ENCODE measurements around the gene CFAP61.

Gene CFAP61

DNA sequence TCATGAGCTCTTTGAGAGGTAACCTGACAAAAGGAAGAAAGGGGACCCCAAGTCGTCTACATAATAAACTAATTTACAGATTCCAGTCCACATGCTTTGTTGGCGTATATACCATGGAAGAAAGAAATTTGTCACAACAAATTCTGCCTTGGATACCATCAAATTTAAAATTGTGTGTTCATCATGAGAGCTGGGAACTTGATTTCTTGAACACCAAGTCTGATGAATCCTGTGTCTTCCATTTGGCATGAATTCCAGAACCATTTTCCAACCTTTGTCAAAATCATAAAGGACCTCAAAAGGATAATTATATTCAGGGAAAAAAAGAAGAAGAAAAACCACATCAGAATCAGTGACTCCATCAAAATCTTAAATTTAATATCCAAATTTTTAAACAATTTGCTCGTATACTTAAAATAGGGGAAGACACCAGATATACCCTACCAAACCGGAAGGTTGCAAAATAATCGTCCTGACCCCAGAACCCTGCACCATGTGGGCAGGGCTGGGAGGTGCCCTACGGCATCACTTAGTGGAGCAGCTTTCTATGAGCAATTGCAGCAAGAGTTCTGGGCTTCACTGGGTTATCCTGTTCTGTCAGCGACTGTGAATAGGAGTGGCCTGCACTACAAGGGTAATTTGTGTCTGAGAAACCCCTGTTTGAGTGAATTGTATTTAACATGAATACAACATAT lies 241.5 kb downstream of the CFAP61 start:
- no peak for DNase-seq

DNA sequence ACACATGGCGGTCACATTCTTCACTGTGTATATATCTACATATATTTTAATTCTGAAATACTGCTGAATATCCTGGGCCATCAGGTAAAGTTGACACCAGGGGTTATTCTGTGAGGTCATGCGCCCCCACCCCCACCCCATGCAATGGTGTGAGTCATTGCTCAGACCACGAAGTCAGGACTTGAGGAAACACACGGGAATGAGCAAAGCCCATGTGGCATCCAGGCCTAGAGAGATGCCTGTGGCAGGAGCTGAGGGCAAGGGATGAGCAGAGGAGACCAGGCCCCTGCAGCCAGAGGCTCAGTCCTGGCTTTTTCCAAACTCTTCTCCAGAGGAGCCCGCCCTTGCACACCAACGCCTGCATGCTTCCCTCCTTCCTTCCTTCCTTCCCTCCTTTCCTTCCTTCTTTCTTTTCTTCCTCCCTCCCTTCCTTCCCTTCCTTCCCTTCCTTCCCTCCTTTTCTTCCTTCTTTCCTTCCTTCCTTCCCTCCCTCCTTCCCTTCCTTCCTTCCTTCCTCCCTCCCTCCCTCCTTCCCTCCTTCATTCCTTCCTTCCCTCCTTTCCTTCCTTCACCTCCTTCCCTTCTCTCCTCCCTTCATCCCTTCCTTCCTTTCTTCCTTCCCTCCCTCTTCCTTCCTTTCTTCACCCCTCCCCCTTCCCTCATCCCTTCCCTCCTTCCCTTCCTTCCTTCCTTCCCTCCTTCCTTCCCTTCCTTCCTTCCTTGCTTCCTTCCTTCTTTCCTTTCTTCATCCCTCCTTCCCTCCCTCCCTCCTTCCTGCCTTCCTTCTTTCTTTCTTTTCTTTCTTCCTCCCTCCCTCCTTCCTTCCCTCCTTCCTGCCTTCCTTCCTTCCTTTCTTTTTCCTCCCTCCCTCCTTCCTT lies 243.5 kb downstream of the CFAP61 start:
- no peak for DNase-seq

DNA sequence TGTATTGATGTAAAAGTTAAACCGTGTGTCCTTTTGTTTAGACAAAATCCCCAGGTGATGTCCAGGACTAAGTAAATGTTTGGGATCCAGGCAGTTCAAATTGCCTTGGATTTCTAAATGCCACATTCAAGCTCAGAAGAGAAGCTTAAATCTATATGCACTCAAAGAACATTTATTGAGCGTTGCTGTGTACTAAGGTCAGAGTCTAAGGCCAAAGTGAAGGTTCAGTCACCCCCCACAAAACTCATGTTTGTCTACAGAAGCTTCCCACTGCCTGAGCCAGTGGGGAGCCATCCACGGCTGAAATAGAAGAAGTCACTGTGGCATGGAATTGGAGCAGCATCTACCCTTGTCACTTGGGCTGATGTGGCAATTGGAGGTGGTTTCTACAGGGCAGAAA lies 244.8 kb downstream of the CFAP61 start:
- no peak for DNase-seq

DNA sequence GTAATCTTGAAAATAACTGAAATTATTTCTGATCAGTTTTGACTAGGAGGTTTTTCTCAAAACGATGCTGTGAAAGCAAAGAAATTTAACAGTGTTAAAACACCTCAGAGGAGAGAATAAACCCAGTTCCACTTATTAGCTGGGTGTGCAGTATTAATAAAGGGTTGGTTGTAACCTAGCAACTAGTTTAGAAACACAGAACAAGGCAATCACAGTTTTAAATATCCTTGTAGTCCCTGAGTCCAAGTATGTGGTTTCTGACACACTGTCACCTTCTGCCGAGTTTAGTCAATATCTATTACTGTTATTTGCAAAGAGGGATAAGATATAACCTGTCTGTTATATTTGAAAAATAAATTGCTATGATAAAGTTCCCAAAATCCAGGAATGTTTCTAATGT lies 245.4 kb downstream of the CFAP61 start:
- DNase-seq = no peak

DNA sequence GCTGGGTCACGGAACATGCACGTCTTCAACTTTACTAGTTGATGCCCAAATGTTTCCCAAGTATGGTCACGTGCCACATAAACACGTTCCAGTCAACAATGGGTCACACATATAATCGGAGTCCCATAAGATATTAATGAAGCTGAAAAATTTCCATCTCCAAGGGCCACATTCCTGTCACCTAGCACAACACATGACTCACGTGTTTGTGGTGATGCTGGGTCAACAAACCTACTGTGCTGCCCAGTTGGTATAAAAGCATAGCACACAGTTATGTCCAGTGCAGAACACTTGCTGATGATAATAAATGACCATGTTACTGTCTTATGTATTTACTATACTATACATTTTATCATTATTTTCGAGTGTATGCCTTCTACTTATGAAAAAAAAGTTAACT lies 247.6 kb downstream of the CFAP61 start:
- no peak for DNase-seq

DNA sequence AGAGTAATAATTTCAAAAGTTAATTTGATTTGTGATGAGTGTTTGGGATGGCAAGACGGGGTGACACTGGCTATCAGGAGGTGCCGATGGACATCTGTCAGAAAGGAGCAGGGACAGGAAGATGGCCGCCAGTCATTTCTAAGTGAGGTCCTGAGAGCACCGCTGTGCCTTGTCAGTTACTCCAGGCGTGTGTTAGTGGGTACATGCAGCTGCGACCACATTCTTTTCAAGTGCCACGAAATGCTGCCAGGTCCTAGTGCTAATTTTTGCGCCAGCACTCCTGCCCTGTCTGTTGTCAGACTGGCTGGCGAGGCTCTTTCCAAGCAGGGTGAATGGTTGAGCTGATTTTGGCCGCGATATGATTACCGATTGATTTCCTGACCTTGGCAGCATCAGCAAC lies 251.0 kb downstream of the CFAP61 start:
- no peak for DNase-seq

DNA sequence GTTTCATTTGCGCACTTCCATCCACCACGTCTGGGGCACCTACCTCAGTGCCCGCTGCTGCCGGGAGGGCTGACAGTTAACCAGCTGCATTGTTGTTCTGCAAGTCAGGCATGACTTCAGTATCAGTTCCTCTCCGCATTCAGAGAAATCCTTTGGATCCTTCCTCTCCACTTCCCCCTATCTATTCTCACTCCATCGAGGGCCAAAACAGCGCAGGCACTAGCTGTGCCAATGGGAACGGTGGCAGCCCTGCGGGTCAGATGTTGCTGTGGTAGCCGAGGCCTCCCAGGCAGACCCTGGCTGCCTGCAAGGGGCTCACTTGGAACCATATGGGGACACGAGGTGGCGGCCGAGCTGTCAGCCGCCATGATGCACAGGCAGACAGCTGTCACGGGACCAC lies 251.4 kb downstream of the CFAP61 start:
- DNase-seq = no peak

DNA sequence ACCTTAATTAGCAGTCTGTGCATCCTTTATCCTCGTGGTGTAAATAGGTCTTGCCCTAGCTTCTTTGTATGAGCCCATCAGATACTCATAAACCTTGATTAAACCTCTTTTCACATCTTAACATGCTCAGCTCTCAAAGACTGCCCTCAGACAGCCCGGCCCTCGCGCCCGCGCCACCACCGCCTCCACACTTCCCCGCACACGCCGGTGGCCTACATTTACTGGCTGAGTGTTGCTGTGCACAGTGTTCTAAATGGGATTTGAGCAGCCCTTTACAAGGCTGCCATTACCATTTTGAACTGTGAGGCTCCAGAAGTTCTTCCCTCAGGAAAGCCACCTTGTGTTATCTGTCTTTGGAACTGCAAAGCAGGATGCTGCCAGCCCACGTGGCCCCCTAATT lies 252.6 kb downstream of the CFAP61 start:
- no peak for DNase-seq

DNA sequence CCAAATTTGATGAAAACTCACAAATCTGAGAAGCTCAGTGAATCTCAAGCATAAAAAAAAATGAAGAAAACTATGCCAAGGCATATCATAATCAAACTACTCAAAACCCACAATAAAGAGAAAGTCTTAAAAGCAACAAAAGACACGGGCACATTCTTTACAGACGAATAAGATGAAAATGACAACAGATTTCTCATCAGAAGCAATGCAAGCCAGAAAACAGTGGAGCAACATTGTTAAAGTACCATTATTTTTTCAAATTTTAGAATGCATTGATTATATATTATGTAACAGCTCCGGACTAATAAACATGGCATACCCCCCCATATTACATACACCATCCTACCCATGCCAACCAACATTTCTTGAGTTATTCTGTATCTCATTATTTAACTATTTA lies 260.2 kb downstream of the CFAP61 start:
- no peak for DNase-seq

DNA sequence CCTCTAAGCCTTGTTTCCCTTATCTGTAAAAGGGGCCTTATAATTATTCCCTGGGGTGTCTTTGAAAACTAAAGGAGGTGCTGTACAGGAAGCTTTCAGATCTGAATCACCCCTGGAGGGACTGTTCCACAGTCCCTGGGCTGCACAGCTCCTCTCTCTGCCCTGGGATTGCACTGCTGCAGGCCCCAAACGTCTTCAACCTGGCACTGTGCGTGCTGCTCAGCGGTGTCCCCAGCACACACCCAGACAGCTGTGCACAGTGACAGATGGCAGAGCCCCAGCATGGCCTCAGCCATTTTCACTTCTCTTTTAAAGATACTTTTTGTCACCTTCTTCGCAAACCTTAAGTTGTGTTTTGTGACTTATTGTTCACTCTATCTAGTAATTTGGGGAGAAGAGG lies 264.9 kb downstream of the CFAP61 start:
- DNase-seq = no peak

DNA sequence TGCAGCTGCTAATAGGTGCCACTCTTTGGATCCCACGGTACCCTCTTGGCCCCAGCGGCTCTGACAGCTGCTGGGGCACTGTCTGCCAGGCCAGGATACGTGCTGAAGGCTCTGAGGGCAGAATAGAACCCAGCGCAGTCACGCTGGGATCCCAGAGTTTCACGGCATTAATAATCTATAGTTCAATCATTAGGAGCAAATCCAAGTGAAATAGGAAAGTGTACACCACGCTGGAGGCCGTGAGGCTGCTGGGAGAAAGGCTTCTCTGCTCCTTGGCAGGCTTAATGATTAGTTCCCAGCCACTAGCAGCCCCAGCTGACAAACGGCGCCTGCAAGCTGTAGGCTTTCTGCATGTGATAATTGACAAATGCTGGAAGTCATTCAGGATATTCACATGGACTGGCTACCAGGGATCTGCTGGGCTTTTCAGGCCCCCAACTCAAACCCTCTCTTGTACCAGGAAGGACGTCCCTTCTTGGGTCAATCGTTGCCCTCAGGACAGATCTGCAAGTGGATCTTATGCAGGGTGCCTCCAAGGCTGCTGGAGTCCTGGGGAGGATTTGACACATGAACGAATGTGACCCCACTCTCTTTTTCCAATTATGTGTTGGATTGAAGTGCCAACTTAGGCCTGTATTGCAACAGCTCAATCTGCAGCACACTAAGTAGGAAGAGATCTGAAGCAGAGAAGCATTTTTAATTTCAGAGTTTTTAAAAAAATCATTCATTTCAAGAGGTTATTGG lies 265.5 kb downstream of the CFAP61 start:
- no peak for DNase-seq

DNA sequence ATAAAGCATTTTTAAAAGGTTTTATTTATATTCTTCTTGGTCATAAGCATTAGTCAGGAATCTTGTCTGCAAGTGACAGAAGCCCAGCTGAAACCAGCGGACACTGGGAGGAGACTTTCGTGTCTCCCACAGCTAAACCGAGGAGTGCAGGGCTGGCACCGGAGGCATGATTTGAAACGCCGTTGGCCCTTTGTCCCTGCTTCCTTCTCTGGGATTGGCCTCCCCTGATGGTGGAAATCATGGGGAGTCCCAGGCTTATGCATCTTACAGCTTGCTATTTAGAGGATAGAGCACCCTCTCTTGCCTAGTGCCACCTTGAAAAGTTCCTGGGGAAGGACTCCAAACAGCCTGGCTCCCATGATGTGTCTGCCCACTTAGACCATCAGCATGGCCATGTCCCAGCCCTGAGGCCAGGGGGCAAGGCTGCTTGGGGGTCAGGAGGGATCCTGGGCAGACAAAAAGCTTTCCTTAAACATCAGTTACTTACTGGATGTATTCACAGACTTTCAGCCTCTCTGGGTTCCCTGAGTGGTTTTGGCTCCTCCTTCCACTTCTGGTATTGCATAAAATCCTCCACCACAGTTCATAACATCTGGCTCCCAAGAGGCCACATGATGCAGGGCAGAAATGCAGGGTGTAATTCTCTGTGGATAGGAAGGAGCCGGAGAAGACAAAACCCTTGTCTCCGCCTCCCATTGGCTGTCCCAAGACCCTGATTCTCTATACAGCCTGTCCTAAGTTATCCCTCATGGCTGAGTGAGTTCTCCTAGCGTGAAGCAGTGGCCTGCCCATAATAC lies 266.2 kb downstream of the CFAP61 start:
- DNase-seq = no peak

DNA sequence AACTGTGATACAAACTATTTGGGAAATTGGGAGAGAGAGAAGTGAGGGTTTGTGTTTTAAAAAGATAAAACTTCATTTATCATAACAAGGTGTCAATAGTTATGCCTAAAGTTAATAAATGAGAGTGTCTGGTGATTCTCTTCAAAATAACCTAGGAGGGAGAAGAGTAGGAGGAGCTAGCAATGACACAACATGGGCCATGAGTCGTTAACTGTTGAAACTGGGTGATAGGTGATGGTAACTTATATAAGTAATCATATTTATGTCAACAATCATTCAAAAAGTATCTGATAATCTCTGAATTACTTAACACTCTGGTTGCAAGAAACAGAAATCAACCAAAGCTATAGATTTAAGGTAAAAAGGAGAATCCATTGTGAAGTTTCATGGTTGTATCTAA lies 268.8 kb downstream of the CFAP61 start:
- DNase-seq = no peak

DNA sequence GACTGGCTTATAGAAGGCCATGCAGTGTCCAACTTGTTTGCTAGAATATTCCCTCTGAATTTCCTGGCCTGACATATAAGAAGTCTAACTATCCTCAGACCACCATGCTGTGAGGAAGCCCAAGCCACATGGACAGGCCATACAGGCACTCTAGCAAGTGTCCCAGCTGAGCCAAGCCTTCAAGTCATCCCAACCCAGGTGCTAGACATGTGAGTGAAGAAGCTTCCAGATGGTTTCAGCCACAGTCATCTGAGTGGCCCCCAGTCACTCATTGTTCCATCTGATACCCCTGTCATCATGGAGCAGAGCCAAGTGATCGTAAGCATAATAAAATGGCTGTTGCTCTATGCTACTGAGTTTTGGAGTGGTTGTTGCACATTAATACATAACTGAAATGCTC lies 269.6 kb downstream of the CFAP61 start:
- no peak for DNase-seq

DNA sequence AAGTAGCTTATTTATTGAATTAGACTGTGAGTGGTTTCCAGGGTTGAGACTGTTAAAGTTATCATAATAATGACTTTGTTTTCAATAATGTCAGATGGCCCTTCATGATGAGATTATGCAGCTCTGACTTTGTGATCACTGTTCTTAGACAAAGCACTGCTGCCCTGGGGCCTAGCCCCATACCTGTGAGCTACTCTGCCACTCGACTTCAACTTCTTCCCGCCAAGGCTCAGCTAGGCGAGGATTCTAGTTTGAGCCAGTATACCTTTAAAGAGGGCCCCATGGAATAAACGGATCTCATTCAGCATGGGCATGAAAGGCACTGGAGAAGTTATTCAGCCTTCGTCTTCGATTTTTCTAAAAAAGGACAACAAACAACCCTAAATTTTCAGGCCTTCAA lies 270.6 kb downstream of the CFAP61 start:
- DNase-seq = no peak

DNA sequence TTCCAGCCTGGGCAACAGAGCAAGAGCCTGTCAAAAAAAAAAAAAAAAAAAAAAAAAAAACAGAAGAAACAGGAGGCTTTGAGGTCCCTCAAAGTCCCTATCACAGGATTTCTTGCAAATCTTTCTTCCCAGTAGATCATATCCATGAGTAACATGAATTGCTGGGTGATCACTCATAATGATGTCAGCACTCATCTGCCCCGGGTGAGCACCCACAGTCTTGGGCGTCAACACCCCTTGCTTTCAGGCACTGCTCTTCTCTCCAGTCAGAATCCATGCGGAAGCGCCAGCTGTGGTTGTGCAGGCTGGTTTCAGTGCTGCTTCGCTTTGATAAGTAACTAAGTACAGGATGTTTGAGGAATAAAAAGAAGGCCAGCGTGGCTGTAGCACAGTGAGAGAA lies 275.4 kb downstream of the CFAP61 start:
- no peak for DNase-seq

DNA sequence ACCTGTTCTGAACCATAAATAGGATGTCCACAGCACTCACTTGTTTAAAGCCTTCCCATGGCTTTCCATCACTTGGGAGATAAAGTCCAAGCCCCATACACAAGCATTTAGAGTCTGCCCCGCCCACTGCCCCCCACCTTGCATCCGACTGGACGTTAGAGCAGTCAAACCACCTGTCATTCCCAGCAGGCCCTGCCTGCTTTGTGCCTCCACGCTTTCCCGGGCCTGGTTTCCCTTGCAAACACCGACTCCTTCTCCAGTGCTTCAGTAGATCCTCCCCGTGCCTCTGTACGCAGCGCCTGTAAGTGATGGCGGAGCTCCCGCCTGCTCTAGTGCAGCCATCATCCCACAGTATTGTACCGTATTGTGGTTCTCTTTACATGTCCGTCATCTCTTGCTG lies 277.2 kb downstream of the CFAP61 start:
- DNase-seq = no peak

DNA sequence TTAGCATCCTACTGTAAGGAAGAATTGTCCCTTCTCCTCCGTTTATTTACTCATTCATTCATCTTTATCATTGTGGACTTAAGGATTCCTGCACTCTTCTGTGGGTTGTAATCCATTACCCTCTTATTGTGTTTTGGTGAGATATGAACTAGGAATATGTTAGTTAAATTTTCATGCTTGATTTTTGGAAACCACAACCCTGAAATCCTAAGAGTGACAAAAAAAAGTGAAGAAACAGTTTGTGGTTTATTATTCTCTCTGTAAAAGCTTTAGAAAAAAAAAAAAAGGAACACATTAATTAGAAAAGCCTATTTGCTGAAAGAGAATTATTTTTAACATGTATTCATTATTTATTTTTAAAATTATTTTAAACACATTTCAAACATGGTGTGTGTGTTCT lies 278.8 kb downstream of the CFAP61 start:
- no peak for DNase-seq

DNA sequence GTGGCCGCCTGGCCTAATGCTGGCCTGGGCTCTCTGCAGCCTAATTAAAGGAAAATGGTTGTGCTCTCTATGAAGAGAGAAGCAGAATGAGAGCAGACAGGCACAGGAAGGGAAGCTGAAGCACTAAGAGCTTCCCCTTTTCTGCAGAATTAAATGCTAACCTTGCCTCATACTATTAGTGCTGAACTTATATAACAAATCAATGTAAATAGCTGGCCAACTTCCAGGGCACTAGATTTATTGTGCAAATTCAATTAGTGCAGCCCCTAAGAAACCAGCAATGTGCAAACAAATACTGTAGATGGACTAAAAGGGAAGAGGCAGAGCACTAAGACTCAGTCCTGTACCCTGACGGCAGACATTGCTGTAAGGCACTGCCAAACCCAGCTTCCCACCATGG lies 279.5 kb downstream of the CFAP61 start:
- no peak for DNase-seq

DNA sequence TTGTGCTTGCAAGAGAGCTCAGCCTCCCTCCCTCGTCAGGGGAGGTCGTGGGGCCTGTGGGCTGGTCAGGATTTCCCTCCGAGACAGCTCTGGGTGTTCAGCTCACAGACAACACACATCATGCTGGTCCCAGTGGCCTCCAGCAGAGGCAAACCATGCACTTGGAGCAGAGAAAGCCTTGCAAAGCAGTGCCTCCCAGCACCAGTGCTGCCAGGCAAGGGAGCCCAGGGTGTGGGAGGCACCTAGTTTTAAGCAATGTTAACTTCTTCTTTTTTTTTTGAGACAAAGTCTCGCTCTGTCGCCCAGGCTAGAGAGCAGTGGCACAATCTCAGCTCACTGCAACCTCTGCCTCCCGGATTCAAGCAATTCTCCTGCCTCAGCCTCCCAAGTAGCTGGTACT lies 281.5 kb downstream of the CFAP61 start:
- no peak for DNase-seq

DNA sequence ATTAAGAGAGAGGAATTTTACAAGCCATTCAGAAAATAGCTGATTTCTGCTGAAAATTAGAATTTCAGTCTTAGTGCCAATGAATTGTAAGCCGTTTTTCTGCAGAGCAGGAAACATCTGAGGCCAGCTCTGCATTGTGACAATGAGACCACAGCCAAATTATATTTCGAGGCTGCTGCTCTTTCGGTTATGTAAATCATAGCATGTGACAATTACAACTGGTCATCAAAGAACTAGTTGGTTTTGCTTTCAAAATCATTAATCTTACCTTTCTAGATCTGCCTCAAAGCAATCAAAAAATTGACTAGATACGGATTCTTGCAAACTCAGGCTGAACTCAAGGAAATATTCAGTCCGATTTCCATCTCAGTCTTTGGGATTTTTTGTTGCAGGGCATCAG lies 282.2 kb downstream of the CFAP61 start:
- DNase-seq = no peak

DNA sequence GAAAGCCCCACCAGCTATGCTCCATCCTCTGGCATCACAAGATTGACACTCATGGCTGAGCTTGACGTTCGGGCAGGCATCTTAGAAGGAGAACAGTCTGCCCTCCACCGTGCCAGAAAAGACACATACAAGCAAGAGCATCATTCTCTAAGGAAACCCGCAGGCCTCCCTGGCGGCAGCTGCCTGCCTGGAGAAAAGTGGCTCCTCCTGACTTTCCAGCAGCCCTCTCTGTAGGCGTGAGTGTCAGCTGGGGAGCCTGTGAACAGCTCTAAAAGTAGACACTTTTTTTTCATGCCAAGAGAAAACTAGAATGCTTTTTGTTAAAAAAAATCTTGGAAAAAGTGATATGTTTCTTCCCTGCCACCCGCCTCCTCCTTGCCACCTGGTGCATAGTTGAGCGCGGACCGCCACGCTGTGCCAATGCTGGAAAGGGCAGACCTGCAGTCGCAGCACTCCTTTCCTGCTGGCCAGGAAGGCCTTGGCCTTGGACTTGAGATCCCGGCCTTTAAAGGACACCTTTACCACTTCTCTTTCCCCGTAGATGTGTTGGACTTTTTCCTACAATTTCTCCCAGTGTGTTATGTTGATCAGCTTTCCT lies 285.9 kb downstream of the CFAP61 start:
- DNase-seq = no peak

DNA sequence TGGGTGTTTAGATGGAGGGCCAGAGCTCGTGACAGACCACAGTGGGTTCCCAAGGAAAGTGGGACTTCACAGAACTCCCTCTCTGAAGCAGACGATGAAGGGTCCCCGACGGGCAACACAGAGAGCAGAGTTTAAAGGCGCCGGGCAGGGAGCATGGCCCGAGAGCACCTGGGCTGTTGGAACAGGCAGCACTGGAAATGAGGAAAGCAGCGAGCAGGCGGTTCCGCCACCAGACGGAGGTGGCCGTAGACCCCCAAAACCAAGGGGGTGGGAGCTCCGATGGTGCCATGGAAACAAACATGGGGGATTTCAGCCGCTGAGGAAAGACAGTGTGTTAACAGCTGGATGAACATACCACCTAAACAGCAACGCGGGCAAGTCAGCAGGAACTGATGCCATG lies 288.1 kb downstream of the CFAP61 start:
- DNase-seq = no peak

Data from stimulated activated naive CD4-positive, alpha-beta T cell treated with Interleukin-2 at 50 U/mL for 16 hours (primary cell).